Activated T-cell treated with anti-CD3 and anti-CD28 coated beads, Interleukin-2, amount 50 U/mL, for 1 hour (primary cell): ENCODE results near the gene AQP6.
"Not testable (repeated sequence)": the region's sequence is repeated elsewhere in the genome, so short reads cannot be mapped to it uniquely, and the experiment has no call there.

ENCODE experiments used
- DNase-seq: peaks from one replicate; pipeline ENCODE4 v3.0.0-alpha.2; 2020

AQP6 gene

DNA sequence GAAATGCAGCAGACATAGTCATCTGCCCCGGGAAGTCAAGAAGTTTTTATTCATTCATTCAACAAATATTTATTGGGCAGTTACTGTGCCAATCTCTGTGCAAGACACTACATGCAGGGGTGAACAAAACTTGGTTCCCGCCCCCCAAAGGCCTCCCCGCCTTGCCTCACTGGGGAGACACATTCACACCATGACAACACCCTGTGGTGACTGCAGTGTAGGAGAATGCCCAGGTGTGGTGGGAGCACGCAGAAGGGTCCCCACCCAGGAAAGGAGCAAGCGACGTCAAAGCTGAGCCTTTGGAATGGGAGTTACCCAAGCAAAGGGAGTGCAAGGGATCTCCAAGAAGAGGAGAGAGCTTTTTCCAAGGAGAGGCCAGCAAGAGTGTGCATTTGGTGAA, 1.6 kb upstream of the AQP6 start:
- DNase-seq = no peak

DNA sequence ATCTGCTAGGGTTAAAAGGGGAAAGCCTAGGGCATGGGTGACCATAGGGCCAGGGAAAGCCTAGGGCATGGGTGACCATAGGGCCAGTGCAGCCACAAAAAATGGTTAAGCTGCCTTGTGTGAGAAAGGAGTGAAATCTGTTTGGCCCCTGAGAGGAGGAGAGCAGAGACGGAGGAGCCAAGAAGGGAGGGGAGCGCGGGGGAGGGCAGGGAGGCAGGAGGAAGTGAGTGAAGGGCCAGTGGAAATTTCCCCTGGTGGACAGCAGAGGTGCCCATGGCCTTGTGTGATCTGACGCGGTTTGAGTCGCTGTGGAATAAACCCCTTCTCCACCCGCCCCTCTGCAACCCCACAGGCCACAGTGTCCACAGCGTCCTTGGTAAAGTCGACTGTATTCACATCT, 618 bp upstream of the AQP6 start:
- no peak for DNase-seq

DNA sequence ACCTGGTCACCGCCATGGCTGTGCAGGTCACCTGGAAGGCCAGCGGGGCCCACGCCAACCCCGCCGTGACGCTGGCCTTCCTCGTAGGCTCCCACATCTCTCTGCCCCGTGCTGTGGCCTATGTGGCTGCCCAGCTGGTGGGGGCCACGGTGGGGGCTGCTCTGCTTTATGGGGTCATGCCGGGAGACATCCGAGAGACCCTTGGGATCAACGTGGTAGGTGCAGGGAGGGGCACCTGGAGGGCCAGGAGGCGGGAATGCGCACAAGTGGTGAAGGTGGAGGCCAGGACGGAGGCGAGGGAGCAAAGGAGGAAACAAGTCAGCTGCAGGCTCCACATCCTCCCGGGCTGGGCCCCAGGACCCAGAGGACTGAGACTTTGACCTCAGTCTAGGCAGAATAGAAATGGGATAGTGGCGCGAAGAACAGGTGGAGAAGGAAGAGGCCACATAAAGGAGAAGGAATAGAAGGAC, 649 bp downstream of the AQP6 start:
- no peak for DNase-seq

DNA sequence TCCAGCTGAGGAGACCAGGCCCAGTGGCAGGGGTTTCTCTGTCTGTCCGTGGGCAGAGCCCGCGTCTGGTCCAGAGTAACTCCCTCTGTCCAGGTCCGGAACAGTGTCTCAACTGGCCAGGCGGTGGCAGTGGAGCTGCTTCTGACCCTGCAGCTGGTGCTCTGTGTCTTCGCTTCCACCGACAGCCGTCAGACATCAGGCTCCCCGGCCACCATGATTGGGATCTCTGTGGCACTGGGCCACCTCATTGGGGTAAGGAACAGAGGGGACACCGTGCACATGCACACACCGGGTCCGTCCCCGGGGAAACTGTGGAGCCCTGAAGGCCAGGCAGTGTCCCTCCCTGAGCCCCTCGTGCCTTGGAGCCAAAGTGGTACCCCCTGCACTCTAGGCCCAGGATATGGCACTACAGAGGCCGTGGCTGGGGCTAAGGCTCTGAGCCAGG, 1.5 kb downstream of the AQP6 start:
- no peak for DNase-seq

DNA sequence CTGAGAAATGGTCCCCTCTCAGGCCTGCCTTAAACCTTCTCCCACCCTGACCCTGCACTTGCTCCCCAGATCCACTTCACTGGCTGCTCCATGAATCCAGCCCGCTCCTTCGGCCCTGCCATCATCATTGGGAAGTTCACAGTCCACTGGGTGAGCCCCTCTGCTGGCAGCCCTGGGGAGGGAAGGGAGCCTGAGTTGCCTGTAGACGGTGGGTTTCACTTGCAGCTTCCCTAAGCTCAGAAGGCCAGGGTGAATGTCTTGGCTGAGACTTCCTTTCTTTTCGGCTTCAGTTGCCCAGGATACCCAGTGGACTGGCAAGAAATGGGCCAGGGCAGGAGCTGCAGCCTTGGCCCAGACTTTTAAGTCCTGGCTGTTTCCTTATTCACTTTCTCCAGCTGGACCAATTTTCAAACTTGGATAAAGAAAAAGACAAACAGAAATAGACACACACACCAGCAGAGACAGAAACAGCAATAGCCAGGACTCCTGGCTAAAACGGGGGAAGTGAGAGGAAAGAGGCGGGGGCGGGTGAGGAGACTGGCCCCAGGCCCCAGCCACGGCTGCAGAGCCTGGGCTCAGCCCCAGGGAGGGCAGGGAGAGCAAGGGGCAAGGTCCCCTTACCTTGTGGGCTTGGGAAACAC, 2.0 kb downstream of the AQP6 start:
- DNase-seq = no peak

DNA sequence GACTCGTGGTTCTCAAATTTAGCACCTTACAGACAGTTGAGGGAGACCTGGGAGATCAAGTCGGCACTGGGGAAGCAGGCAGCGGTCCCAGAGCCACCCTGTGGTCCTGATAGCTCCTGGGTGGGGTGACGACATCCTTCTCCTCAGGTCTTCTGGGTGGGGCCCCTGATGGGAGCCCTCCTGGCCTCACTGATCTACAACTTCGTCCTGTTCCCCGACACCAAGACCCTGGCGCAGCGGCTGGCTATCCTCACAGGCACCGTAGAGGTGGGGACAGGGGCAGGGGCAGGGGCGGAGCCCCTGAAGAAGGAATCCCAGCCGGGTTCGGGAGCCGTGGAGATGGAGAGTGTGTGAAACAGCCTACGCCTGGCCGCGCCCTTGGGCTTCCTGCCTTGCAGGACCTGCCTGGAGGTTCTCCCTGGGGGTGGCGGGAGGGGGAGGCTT, 2.6 kb downstream of the AQP6 start:
- DNase-seq = no peak

DNA sequence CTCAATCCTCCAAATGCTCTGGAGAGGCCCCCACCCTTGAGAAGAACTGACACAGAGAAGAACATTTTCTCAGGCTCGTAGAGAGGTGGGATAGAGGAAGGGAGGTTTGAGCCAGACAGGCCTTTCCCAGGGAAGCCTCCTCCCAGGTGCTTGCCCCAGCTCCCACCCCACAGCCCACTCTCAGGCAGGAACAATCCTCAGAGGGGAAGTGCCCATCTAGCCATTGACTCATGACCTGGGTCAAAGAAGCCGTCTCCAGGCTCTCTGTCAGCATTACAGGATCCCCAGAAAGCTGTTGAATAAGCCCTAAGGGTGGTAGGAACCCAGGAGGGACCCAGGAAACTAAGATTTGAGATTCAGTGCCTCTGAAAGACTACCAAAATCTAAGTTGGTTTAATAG, 3.8 kb downstream of the AQP6 start:
- no peak for DNase-seq

DNA sequence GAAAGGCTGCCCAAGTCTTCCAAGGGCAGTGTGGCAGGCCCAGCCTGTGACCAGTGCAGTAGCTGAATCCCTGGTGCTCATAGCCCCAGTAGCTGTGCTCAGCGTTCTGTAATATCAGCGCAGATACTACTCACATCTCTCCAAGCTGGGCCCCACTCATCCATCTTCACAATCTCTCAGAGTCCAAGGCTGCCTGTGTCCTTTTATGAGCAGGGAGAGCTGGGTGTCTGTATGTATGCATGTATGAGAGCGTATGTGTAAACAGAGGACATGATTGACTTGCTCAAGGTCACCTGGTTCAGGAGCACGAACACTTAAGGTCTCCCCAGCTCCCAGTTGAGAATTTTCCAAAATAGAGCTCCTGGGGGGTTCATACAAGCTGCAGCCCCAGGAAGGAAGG, 5.4 kb downstream of the AQP6 start:
- DNase-seq = no peak

DNA sequence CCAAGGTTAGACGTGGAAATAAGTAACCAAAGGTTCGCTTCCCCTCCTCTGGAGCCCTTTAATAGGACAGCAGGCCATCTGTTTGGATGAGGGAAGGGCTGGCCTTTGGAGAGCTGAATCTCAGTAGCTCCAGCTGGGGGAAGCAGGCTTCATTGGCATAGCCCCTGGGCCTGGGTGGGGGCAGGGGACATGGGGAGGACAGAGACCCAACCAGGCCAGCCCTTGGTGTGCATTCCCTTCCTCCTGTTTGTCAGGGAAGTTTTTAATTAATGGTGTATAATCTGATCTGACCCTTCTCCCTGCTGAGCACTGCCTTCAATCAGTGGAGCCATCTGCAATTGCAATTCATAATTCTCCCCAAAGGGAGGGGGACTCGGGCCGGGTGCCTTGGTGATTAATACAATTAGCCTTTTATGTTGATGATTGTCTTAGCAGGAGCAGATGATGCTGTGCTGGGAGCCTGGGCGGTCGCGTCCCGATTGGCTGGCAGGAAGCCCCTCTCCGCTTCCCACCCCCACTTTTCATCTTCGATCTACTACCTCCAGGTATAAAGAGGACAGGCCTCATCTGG, 6.4 kb downstream of the AQP6 start:
- no peak for DNase-seq

DNA sequence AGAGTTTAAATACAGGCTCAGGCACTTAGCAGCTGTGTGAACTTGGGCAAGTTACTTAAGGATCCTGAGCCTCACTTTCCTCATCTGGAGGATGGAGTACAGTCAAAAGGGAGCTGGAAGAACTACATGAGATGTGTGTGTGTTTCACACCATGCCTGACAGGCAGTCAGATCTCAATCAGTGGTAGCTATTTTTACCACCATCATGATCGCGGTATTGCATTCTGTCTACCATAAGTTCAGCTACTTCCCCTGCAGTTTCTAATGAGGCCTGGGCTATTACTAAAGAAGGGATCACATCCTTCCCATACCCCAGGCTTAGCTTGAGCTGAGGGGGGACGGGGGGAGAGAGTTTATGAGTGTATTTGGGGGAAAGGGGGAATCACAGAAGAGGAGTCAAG, 7.0 kb downstream of the AQP6 start:
- DNase-seq = no peak

DNA sequence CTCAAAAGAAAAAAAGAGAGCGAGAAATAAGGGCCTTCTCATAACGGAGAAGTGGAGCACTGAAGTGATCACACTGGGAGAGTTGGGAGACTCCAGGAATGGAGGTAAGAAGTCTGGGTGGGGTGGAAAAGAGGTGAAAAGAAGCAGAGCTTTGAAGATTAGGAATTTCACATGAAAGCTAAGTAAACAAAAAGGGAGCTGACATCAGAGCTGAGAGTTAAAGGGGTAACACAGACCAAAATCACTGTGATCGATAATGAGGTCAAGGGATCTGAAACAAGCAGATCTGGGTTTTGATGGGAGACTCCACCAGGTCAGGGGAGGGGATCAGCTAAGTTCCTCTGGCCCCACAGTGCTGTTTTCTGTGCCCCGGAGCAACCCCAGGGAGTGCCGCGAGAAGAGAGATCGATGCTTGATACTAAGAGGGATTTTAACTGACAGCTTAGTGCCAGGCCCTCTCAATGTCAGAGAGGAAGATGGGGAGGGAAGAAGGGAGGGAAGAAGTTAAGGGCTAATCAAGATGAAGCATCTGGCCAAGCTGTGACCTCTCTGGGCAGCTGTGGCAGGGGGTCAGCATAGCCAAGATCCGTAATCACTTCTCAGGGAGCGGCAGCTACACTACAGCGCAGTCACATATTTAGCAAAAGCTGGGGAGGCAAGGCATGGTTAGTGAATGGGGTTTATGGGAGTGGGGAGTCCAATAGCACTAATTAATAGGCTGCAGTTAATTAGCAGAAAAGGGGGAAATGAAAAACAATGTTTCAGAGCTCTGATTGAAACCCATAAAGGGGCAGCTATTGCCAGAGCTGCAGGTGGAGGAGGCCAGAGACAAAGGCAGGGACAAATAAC, 8.0 kb downstream of the AQP6 start:
- no peak for DNase-seq

DNA sequence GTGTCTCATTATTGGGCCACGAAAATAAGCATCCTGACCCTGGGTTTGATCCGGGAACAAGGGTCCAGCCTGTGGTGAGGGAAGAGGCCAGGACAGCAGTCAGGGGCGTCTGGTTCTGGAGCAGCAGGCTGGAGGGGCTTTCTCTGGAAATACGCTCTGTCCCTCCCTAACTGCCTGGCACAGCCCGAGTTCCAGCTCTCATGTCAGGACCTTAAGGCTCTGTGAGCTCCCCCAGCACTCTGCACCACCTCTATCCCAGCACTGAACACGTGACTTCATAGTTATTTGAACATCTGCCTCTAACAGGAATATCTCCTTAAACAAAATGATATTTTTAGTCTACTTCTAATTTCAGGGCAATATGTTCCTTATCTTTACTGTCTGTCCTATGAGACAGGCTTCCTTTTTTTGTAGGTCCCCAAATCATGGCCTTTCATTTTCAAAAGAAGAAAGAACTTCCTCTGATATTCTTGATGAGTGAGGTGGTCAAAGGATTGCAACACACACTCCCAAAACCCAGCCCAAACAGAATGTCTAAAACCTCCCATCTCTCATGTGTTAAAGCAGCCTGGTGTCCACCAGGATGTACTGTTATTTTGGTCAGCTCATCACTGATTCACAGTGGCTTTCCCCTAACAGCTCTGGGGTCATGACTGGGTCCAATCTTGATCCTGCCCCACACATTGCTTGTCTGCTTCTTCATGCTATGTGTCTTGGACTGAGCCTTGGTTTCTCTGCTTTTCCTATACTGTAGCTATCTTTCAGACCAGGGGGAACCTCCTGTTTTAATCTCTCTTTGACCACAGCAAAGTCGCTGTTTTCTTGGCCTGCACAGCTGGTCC, 9.7 kb downstream of the AQP6 start:
- no peak for DNase-seq

DNA sequence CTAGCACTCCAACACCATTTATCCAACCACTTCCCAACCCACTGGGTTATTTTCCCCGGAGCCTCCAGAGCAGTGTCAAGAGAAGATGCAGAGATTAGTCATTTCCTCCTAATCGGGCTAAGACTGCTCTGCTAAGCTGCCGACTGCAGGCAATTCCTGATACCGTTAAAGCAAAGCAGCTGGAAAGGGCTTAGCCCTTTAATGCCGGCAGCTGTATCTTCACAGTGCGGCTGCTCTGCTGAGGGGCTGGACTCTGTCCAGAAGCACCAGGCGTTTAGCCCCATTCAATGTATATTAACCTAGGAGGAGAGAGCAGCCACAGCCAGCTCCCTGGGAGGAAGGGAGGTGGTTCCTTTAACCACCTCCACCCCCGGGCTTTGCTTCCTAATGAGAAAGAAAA, 11.1 kb downstream of the AQP6 start:
- DNase-seq = no peak

DNA sequence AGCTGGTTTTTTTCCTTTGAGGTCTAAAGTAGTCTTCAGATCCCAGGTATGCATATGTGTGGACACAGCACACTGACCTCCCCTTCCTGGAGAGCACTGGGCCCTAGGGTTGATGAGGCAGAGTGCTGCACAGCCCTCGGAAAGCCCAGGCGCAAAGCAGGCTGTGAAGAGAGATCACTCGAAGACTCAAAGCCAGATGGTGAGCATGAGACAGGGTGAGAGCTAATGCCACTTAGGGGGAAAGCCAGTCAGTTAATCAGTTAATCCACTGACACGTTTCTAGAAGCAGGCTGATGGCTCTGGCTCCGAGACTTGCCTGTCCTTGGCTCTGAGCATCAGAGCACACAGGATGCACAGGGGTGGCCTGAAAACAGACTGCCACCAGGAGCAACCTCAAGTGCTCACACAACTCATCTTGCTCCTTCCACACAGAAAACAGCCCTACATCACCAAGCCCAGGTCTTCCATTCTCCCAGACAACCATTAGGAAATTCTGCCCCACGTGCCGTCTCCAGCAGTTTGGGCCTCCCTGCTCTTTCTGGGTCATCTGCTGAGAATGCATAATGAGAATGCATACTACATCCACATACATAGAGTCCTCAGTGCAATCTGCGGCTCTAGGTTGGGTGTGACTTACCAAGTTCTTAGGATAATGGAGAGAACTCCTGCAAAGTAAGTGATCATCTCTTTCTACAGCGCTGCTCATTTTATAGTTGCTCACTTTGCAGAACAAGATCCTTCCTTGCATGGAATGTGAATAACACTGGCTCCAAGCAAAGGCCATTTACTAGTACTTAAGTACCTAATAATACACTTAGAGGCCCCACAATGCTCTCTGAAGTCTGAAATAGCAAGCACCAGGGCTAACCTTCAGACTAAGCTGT, 12.0 kb downstream of the AQP6 start:
- no peak for DNase-seq

DNA sequence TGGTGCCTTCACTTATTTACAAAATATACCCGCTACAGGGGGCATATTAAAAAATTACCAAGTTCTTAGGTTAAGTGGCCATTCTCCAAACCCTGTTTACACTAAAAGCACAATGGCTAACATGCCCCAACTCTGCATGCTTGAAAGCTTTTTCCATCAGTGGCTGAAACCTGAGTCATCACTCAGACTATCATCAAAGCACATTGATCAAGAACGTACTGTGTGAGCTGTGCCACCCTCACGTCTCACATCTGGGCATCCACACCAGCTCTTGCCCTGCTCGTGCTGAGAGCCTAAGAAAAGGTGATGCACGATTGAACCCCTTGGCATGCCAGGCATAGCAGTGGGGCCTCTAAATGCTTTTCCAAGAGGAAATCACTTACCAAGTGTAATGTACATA, 13.2 kb downstream of the AQP6 start:
- no peak for DNase-seq

DNA sequence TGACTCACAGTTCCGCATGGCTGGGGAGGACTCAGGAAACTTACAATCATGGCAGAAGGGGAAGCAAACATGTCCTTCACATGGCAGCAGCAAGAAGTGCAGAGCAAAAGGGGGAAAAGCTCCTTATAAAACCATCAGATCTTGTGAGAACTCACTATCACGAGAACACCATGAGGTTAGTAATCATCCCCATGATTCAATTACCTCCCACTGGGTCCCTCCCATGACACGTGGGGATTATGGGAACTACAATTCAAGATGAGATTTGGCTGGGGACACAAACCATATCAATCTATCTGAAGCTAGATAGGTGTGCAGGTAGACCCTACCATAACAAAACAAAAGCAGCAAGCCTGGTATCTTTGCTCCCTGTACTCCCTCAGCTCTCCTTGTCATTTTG, 13.7 kb downstream of the AQP6 start:
- DNase-seq = not testable (repeated sequence)

DNA sequence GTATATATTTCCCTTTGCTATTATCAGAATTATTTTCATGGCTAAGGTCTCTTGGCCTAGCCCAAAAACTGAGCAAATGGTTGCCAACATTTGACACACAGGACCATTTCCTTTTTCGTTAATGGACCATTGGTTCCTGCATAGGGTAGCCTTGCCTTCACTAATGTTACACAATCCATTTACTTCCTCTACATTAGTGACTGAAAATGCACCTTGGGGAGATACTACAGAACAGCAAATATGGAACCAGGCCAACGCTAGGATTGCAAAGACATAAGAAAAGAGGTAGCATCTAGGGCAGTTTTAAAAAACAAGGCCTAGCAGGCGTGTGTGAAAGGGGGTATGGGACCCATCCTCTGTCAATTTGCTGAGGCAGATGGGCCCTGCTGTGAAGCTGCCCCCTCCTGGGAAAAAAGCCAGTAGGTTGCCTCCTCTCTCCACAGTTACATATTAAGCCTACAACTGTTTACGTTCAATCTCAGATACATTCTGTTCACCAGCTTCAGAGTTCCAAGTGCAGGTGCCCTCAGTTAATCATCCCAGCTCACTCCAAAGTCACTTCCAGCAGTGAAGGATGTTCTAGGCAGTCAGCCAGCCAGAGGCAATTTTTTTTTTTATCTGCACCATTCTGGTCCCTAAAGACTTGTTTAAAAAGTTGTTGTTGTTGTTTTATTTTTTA, 15.0 kb downstream of the AQP6 start:
- DNase-seq = no peak

DNA sequence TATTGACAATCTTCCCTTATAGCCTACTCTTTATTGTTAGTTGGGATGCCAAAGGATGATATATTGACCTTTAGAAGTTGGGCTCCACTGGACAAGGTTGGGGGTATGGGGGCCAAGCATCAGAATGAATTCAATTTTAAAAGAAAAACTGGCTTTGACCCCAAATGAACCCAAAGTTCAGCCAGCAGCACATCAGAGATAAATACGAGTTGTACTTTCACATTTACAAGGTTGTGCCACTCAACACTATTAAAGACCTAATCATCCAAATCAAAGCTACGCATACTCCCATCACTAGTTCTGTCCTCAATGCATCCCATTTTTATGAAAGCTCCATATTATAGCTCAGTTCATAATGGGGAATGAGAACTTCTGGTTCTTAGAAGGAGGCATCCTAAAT, 16.7 kb downstream of the AQP6 start:
- not testable (repeated sequence) for DNase-seq

DNA sequence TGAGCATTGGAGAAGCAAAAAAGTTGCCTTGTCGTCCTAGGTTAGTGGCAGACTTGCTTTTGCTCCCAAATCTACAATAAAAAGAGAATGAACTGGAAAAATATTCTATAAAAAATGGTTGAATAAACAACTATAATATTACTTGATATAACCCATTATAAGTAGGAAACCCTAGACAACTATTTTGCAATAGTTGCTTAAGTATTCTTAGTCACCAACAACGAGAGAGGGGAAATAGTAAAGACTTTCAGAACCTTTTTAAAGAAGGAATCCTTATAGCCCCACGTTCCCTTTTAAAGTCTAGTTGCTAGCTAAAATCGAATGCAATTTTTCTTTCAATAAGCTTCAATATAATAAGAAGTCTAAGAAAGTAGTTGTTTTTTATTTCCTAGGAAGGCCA, 17.5 kb downstream of the AQP6 start:
- DNase-seq = no peak

DNA sequence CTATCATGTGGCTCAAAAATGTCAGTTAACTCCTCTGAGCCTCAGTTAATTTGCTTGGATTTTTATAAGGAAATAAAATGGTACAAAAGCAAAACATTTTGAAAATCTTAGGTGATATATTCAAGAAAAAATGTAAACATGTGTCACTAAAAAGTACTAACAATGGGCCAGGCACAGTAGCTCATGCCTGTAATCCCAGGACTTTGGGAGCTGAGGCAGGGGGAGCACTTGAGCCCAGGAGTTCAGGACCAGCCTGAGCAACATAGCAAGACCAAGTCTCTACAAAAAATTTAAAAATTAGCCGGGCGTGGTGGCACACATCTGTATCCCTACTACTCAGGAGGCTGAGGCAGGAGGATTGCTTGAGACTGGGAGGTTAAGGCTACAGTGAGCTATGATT, 25.7 kb downstream of the AQP6 start:
- DNase-seq = no peak

DNA sequence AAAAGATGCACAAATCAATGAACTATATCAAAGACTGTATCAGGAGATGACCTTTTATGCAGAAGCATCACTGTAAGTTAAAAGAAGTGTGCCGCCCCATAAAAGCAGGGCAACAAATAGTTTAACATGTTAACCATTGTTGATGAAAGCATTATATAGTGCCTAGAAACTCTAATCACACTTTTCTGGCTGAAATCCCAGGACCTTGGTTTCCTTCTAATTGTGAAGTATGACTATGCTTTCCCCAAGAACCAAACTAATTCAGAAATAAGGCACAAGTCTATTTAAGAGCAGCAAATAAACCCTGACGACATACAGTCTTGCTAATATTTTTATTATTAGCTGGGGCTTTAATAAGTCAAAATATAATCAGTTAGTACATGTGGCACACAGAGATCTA, 30.8 kb downstream of the AQP6 start:
- no peak for DNase-seq

DNA sequence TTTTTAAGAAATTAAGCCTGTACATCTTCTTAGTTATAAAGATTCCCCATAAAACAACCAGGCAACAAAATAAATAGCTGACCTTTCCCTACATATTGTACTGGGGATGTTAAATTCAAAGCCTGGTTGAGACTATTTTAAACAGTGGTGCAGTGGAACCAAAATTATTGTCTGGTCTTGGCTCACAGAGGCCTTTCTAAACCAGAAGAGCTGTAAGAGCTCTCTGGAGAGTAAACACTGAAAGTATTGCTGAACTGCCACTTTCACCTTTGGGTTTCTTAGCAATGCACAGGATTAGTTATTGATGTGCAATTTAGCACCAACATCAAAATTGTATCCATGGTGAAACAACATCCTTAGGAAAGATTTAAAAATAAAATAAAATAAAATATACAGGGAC, 31.9 kb downstream of the AQP6 start:
- no peak for DNase-seq
